GM19468 (cell line): Measurements from ENCODE around the gene HPS3.

Source experiments
- ATAC-seq: cut with Tn5 transposase; IDR thresholded peaks from one replicate; pipeline ENCODE4 v1.9.1; 2021; ENCODE audit warnings: mild to moderate bottlenecking, moderate library complexity, moderate number of reproducible peaks; ENCODE audit not compliant: unreplicated experiment; ENCODE audit errors: extremely low read depth

Gene HPS3

DNA sequence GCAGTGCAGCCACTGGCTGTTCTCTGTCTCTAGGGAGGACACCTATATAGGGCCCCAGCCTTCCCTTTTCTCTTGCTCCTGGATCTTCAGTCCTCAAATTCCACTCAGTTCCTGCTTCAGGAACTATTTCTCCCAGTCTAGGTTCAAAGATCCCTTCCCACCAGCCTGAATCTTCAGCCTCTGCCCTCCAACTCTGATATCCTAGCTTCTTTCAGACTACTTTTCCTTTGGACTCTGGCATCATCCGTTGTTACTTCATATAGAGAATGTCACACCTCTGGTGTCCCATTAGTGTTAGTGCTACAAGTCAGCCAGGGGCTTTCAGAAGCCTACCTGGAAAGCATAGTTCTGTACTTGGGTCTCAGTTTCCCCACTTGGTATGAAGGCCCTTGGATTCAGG lies 10.0 kb upstream of the HPS3 start:
- ATAC-seq, result no peak

DNA sequence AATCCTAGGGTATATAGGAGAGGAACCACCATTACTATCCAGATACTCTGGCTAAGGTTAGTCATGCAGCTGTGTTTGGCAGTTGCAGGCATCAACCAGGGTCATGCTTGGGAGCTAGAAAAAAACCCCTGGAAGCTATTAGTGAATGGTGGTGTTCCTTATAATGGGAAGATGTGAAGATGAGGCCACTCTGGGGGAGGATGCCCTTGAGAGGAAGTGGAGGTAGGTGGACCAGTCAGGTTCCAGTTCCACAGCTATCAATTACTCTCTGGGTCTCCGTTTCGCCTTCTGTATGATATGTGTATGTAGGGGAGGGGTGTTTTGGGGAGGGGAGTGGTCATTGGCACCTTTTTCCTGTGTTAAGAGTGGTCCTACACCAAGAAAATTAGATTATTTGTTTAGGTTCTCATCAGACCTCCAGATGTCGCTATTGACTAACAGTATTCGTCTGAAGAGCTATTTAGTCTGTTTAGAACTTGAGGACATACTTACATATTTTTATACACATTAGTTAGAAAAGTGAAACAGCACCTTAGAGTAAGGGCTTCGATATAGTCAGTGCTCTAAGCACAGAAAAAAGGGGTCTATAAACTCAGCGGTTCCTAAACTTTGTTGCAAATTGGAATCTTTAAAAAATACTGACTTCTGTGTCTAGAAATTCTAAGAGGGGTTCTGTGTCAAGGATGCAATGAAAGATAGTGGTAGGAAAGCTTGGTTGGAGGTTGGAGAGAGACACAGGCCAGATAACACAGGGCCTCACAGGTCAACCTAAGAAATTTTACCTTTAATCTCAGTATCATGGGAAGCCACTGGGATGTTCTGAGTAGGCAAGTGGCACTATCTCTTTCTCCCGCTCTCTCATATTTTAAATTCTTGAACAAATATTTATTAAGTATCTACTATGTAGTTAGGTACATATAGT lies 9.1 kb upstream of the HPS3 start:
- no peak for ATAC-seq

GRCh38 chr3:149122721-149123578 lies 6.5 kb upstream of the HPS3 start:
- no peak for ATAC-seq

- ATAC-seq, result no peak
These were observed 617 bp upstream of the HPS3 start for GRCh38 chr3:149128821-149129220.

GRCh38 chr3:149131589-149131988 lies 2.2 kb downstream of the HPS3 start:
- ATAC-seq, result no peak

DNA sequence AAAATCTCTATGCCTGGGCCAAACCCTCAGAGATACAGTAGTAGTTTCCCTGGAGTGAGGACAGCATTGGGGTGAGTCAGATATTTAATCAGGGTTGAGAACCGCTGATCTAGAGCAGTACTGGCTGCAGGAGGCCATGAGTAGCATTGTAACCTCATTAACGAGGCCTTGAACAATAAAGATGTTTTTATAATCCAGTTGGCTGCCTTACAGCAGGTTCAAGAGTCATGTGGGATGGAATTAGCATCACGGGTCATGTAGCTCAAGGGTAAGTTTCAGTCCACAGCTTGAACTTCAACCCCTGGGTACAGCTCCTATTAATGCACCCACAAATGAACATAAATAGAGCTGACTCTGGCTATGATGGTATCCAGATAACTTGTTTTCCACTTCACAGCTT lies 5.1 kb downstream of the HPS3 start:
- no peak for ATAC-seq

GRCh38 chr3:149142682-149143081 lies 13.2 kb downstream of the HPS3 start:
- no peak for ATAC-seq

GRCh38 chr3:149145356-149145755 lies 15.9 kb downstream of the HPS3 start:
- no peak for ATAC-seq

DNA sequence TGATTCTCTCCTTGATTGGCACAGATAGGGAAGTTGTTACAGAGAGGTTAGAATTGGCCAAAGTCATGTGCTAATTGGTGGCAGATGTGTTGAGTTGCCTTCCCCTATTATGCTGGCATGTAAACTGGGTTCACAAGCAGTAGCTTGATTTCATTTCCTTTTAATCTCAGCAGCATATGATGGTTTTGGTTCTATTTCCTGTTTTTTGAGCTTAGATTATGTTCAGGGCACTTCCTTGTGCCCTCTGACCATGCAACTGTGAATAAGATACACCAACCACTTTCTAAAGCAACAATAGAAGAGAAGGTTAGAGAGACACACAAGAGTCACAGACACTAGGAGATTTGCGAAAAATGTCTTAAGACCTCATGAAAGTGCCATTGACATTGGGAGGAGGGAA lies 16.5 kb downstream of the HPS3 start:
- ATAC-seq, result peak; percentile 85

DNA sequence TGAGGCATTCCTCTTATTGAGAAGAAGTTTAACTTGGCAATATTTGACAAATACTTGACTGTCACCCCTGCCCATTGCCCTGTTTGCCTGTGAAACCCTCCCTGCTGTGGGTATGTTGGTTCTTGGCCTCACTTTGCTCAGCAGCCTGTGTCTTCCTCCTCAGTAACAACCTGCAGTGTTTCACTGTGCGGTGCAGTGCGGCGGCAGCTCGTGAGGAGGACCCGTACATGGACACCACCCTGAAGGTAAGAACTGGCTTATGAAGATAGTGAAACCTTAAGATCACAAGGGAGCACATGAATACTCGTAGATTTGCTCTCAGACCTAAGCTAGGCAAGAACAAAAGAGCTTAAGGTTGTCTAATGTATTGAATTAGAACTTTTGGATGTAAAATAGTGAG lies 21.0 kb downstream of the HPS3 start:
- no peak for ATAC-seq

DNA sequence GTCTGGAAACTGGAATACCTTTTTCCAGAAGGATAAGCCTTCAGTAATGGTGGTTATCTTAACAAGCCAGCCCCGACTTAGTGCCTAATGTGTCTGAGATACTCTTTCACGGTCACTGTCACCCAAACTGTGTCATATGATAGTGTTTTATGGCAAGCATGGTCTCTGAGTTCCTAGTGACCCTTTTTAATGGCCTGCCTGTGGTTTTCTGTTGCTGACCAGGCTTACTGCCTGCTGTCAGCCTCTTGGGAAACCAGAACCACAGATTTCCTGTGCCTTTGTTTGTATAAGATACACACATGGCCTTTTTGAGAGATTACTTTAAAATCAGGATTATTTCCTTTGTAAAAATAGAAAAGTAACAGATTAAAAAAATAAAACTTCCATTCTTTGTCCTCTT lies 22.4 kb downstream of the HPS3 start:
- ATAC-seq, result no peak

DNA sequence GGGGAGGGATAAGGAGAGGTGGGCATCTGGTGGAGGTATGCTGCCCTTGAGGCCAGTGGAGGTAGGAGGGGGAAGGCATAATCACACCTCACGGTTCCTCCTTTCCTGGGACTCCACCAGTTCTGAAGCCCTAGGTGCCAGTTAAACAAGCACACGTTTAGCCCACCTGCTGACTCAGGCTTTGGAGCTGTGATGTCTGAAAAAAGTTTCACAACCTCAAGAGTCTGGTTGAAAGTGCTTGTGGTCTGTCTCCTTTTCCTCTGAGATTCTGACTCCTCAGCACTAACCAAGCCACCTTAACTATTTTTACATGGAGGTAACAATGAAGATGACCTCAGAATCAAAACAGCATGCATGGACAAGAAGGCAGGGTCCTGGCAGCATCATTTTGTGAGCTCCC lies 23.0 kb downstream of the HPS3 start:
- ATAC-seq, result peak; percentile 90

DNA sequence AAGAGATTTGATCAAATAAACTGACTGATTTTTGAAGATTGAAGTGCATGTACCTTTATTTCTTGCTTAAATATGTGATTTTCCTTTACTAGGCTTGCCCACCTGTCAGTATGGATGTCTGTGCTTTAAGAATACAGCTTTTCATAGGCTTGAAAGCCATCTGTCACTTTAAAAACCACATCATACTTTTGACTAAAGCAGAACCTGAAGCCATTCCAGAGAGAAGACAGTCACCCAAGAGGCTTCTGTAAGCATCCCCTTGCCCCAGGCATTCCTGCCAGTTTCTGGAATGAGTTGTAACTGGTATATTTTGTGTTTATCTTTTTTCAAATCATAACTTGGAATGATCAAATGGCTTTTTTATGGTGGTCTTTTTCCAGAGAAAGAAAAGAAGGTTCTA lies 24.0 kb downstream of the HPS3 start:
- ATAC-seq, result no peak

DNA sequence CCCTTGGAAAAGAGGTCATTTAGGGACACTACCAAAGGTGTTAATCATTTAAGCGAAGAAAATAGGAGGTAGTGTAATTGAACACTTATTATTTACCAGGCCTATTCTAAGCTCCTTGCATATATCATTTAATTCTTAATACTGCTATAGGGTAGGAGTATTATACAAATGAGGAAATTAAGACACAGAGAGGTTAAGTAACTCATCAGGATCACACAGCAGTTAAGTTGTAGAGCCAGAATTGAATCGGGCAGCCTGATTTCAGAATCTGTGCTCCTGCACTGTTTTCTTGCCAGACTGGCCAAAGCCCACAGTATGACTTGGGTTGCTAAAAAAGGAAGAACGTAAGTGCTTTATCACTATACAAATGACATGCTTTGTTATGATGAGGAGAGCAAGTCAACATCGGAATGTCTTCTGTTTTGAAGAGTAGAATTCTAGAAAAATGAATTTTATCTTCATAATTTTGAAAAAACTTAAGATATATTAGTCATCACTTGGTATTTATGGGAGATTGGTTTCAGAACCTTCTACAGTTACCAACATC lies 31.4 kb downstream of the HPS3 start:
- ATAC-seq, result no peak

GRCh38 chr3:149162007-149162406 lies 32.6 kb downstream of the HPS3 start:
- no peak for ATAC-seq

DNA sequence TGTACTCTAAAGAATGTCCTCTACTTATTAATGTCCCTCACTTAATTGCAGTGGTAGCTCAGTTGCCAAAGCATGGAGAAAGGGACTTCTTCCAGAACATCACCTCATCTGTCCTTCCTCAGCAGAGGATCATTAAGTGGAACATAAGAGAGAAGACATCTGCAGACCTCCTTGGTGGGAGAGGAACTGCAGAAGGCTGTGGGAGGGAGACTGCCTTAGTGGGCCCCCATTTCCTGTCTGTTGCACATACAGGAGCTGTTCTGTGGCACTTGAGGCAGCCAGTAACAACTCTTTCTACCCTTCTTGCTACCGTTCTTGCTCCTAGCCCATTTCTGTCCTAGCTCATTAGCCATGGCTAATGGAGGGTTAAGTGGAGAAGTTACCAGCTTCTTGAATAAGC lies 33.6 kb downstream of the HPS3 start:
- ATAC-seq, result no peak

DNA sequence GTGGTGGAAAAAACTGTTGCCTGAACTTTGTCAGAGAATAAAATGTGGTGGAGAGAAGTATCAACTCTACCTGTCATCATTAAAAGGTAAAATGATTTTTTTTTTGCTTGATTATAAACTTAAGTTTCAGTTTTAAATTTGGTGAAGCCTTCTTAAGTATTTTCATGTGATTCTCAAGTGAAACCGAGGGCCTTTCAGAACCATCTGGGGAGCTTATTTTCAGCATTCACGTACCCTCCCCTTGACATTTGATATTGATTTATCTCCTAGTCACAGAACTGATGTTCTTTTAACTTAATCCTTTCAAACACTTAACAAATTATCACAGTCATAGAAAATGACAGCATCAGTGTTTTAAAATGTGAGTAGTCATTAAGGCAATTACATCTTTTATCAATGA lies 38.5 kb downstream of the HPS3 start:
- ATAC-seq, result no peak

DNA sequence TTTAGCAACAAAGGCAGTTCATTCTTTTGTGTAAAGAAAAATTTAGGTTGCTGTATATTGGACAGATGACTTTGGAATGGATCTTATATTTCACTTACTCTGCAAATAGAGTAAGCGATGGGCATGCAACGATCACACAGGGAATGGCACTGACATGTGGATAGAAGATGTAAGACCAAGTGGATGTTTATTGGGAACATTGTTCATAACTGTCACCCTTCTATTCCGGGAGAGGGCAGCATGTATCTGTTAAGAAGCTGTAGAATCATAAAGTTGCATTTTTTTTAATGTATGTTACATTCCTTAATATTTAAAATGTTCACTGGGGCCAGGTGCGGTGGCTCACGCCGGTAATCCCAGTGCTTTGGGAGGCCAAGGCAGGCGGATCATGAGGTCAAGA lies 41.2 kb downstream of the HPS3 start:
- ATAC-seq, result no peak

DNA sequence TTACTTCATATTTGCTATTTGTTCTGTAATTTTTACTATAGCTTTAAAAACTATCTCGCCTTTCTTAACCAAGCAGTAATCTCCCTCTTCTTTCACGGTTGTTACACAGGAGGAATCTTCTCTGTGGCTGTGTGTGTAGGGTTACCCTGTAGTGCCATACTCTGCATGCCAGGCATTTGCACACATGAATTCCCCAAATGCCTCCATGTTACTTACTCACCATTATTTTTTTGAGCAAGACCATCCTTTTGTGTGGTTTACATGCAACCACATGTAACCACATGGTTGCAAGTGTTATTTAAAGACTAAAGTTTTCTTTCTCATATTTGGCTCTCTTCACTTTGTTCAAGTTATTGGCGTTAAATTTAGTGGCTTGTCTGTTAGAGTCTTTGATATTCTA lies 45.5 kb downstream of the HPS3 start:
- ATAC-seq, result peak; percentile 88

GRCh38 chr3:149177122-149177521 lies 47.7 kb downstream of the HPS3 start:
- ATAC-seq, result no peak

DNA sequence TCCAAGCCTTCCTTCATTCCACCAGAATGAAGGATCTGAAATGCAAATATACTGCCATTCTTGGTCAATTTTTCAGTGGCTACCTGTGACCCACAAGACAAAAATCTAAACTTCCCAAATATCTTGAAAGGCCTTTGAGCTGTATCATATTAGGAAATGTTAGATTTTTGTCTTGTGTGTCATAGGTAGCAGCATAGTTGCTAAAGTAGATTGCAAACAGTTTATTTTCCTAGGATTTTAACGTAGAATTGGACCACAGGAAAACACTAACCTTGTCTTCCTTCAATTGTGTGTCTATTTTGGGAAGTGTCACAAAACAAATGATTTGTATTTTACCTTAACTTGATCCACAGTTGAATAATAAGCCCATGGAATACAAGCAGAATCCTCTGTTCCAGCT lies 49.8 kb downstream of the HPS3 start:
- no peak for ATAC-seq
